A549 treated with ZK216348 at 1 μM for 4 hours (cell line): Measurements from ENCODE around the gene CASP5. TPM values are rescaled to one million over a fixed set of nuclear protein-coding genes. Genes with fewer than 3 reads are reported as not detected.

Experiments used
- total RNA-seq: library from RNA; stranded (reverse); fragments of 200-300 nt; extraction: Qiagen RNA extraction; gene quantifications from 5 replicates; pipeline ENCODE4 v1.2.3, GENCODE V29; 2022; ENCODE audit warnings: low read depth

CASP5 gene
- not detected in 5 replicates for total RNA-seq

DNA sequence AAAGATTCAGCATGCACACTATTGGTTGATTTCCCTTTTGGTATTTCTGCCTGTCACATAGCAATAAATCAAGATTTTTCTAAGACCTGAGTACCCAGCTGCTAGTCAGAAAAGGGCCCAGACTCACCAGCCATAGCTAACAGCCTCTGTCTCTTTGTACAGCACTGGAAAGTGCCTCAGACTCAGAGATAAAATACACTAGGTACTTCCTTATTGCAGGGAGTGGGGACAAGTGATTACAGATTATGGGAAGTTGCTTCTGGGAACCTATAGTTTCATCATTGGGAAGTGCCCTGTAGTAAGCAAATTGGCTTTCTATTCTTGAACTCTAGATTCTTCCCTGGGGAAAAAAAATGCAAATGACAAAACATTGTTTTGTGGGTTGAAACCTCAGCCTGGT, at the start of gene CASP5:
CASP5 (minus strand) TSS at position 166 of the 400 bp plus-strand sequence; CDS start at position 134, 32 bp downstream.

DNA sequence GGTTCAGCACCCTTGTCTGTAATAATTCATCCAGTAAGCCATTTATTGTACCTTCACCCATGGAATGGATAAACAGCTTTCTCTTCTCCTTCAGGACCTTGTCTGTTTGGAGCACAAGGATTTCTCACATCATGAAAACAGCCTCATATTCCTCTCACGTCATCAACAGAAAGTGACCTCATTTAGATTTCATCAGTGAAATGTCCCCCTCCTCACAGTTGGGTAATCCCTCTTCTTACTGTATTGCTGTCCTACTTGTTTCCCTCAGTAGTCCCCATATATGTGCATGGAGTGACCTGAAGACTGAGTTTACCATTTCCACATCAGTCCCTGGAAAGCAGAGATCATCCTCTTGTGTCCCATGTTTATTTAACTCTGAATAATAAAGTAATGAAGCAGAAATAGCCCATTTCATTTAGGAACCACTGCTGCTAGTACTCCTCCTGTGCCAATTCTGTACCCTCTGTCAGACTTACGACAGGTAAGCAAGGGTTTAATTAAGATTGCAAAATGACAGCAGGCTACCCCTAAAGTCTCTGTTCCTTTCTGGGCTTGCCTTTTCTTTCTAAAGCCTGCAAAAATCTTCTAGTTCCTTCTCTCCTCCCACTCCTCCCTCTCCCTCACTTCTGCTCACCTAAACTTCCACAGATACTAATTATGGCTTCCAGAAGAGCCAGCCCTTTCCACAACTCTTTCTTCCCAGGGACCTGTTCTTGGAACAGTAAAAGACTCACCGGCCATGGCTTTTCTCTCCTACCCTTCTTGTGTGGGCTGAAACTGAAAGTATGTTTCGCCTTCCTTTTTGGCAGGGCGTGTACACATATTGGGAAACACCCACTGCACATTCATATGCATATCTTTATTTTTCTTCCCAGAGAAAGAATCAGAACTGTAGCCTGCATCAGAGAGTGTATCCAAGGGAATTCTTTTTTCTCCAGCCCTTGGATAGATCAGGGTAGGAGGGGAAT, 21.9 kb upstream of the CASP5 start, which contains the start of gene CARD16:
CARD16 (minus strand) TSS at position 779 of the 968 bp plus-strand sequence; CDS start at position 741, 38 bp downstream.

GRCh38 chr11:105034813-105035620, 12.0 kb upstream of the CASP5 start, which contains the start of gene CASP1:
Gene CASP1 (minus strand): TSS chr11:105035144. CDS start chr11:105035113, 31 bp downstream.

DNA sequence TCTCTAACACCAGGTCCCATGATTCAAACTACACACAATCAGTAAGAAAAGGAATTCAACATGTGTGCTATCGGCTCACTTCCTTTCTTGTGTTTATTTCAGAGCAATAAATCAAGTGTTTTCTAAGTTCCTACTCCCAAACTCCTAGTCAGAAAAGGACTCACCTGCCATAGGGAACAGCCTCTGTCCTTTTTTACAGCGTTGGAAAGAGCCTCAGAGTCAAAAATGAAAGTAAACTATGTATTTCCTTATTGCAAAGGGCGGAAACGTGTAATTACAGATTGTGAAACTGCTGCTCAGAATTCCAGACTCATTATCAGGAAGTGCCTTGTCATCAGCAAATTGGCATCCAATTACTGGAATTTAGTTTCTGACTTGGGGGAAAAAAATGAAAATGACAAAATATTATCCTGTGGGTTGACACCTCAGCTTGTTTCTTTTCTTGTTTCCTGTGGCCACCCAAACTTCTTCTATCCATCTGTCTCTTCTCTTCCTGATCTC, 54.6 kb downstream of the CASP5 start, which contains the start of gene CASP4:
CASP4 (minus strand) TSS at position 220 of the 501 bp plus-strand sequence; CDS start at position 171, 49 bp downstream.

Other genes with a start within 250 kb of the CASP5 start
- not detected in 5 replicates for gene CASP12, start 124.7 kb downstream of the CASP5 start, total RNA-seq
- gene CASP4, start 54.6 kb downstream of the CASP5 start, total RNA-seq, result 4.4 to 9.1 TPM (median 5.7 TPM) in 5 replicates
- 0.31 to 0.37 TPM in 2 of 5 replicates, not detected in the others for gene CASP1, start 12.0 kb upstream of the CASP5 start, total RNA-seq
- gene CARD16, start 22.2 kb upstream of the CASP5 start, total RNA-seq, result not detected in 5 replicates
- gene CARD18, start 116.6 kb upstream of the CASP5 start, total RNA-seq, result not detected in 5 replicates